Ishikawa (cell line): ENCODE results near the gene EVL.

ENCODE experiments used
- CEBPB ChIP-seq: IDR thresholded peaks from 2 replicates; pipeline ENCODE4 v1.6.1; 2012
- CREB1 ChIP-seq: IDR thresholded peaks from 2 replicates; pipeline ENCODE4 v1.6.1; 2012; ENCODE audit warnings: low read depth
- EGR1 ChIP-seq: IDR thresholded peaks from 2 replicates; pipeline ENCODE4 v1.6.1; 2012
- EP300 ChIP-seq: IDR thresholded peaks from 2 replicates; pipeline ENCODE4 v1.6.1; 2012; ENCODE audit warnings: borderline replicate concordance
- FOXM1 ChIP-seq: IDR thresholded peaks from 2 replicates; pipeline ENCODE4 v1.6.1; 2012; ENCODE audit warnings: low read depth, borderline replicate concordance
- MAX ChIP-seq: IDR thresholded peaks from 2 replicates; pipeline ENCODE4 v1.6.1; 2012
- NFIC ChIP-seq: IDR thresholded peaks from 2 replicates; pipeline ENCODE4 v1.6.1; 2012
- RAD21 ChIP-seq: IDR thresholded peaks from 2 replicates; pipeline ENCODE4 v1.6.1; 2012; ENCODE audit warnings: low read depth
- REST ChIP-seq: IDR thresholded peaks from 2 replicates; pipeline ENCODE4 v1.6.1; 2012; ENCODE audit warnings: low read depth, mild to moderate bottlenecking
- TAF1 ChIP-seq: IDR thresholded peaks from 2 replicates; pipeline ENCODE4 v1.6.1; 2012; ENCODE audit warnings: low read depth, mild to moderate bottlenecking
- TCF12 ChIP-seq: IDR thresholded peaks from 2 replicates; pipeline ENCODE4 v1.6.1; 2012; ENCODE audit warnings: low read depth
- TEAD4 ChIP-seq: IDR thresholded peaks from 2 replicates; pipeline ENCODE4 v1.6.1; 2012
- USF1 ChIP-seq: IDR thresholded peaks from 2 replicates; pipeline ENCODE4 v1.6.1; 2012
- YY1 ChIP-seq: IDR thresholded peaks from 2 replicates; pipeline ENCODE4 v1.6.1; 2012; ENCODE audit warnings: low read depth
- ZBTB7A ChIP-seq: IDR thresholded peaks from 2 replicates; pipeline ENCODE4 v1.6.1; 2012; ENCODE audit warnings: low read depth

Gene EVL

GRCh38 chr14:100054316-100055075 lies 10.7 kb upstream of the EVL start:
- TF ChIP-seq TEAD4 = no peak
- no peak for TF ChIP-seq EGR1
- no peak for TF ChIP-seq RAD21
- TF ChIP-seq MAX = no peak
- TF ChIP-seq CEBPB = no peak
- TF ChIP-seq ZBTB7A = no peak
- no peak for TF ChIP-seq YY1
- TF ChIP-seq TCF12 = no peak
- TF ChIP-seq CREB1 = no peak
- TF ChIP-seq NFIC = no peak
- TF ChIP-seq FOXM1 = no peak
- no peak for TF ChIP-seq EP300
- TF ChIP-seq TAF1 = no peak
- no peak for TF ChIP-seq REST
- TF ChIP-seq USF1 = no peak

GRCh38 chr14:100056431-100056830 lies 8.8 kb upstream of the EVL start:
- no peak for TF ChIP-seq YY1
- TF ChIP-seq ZBTB7A = no peak
- no peak for TF ChIP-seq TAF1
- no peak for TF ChIP-seq RAD21
- no peak for TF ChIP-seq REST
- TF ChIP-seq FOXM1 = no peak
- TF ChIP-seq TCF12 = no peak
- TF ChIP-seq EP300 = no peak
- no peak for TF ChIP-seq CEBPB
- TF ChIP-seq CREB1 = no peak

- TF ChIP-seq MAX = no peak
- no peak for TF ChIP-seq TCF12
- TF ChIP-seq YY1 = no peak
- peak; percentile 18 for TF ChIP-seq RAD21
Observed at GRCh38 chr14:100056964-100057795, 8.0 kb upstream of the EVL start.

GRCh38 chr14:100058777-100059437 lies 6.3 kb upstream of the EVL start:
- TF ChIP-seq YY1 (no peak), CEBPB (no peak), NFIC (no peak), MAX (no peak), TAF1 (no peak), EGR1 (no peak), USF1 (no peak), FOXM1 (no peak), REST (no peak), ZBTB7A (no peak), RAD21 (no peak), CREB1 (no peak), TEAD4 (no peak), TCF12 (no peak), EP300 (no peak)
